Thoracic aorta (tissue), 2 donors: ENCODE results near the gene CDKN2AIPNL. TPM values are rescaled to one million over a fixed set of nuclear protein-coding genes. Genes with fewer than 3 reads are reported as not detected.
A peak's percentile ranks its signal among the peaks of the same experiment; 100 is the strongest.

ENCODE experiments used
- ATAC-seq: fragments of 150-250 bp; one replicate; pipeline ENCODE4 v1.8.0; 2017; ENCODE audit warnings: low read depth; ENCODE audit not compliant: insufficient number of reproducible peaks, low FRiP score
- DNase-seq: peaks from one replicate; pipeline ENCODE4 v3.0.0-alpha.2; 2020; ENCODE audit warnings: low spot score
- H3K27ac ChIP-seq, 2 donors: fragments of 200-600 bp; sonication (generic); 1 replicate in 1 of 2; 2 replicates in 1 of 2; pipeline ENCODE4 v1.5.1; 2016; ENCODE audit warnings: mild to moderate bottlenecking in 2 of 2, moderate library complexity in 2 of 2
- H3K27me3 ChIP-seq: fragments of 200-600 bp; sonication (generic); replicated peaks from 2 replicates; pipeline ENCODE4 v1.6.0; 2016; ENCODE audit warnings: mild to moderate bottlenecking; ENCODE audit not compliant: insufficient read depth
- H3K36me3 ChIP-seq: fragments of 200-600 bp; sonication (generic); one replicate; pipeline ENCODE4 v1.5.1; 2016
- H3K4me1 ChIP-seq, 2 donors: fragments of 200-600 bp; sonication (generic); 1 replicate in 1 of 2; 2 replicates in 1 of 2; pipeline versions ENCODE4 v1.5.1 to v1.6.0; 2016; ENCODE audit warnings: low read depth in 2 of 2, mild to moderate bottlenecking in 1 of 2; ENCODE audit not compliant: control insufficient read depth in 1 of 2
- H3K4me3 ChIP-seq: fragments of 200-600 bp; sonication (generic); 2 replicates; pipeline ENCODE4 v1.5.1; 2016; ENCODE audit warnings: mild to moderate bottlenecking
- H3K9me3 ChIP-seq: fragments of 200-600 bp; sonication (generic); 2 replicates; pipeline ENCODE4 v1.5.1; 2016
- CTCF ChIP-seq: fragments of 200-600 bp; sonication (generic); IDR thresholded peaks from one replicate; pipeline ENCODE4 v1.5.1; 2019; ENCODE audit warnings: antibody characterized with exemption
- total RNA-seq, 2 donors: library from RNA; depleted of rRNA; stranded (reverse); fragments of >200 nt; gene quantifications; one replicate each; pipeline versions ENCODE4 v1.1.0 to v1.2.3, GENCODE V29; 2016

Gene CDKN2AIPNL
- total RNA-seq, 2 donors from 2014 or later: 5.1 to 15.8 TPM

GRCh38 chr5:134371834-134372340 is 39.8 kb downstream of the CDKN2AIPNL start:
- Histone ChIP-seq H3K27me3 (no peaks in the 10 kb centered on the region), H3K4me1 (peaks cover 17 to 38% of the 10 kb centered on the region in 2 donors), H3K36me3 (no peaks in the 10 kb centered on the region), H3K4me3 (peak overlapping the region; percentile 96), H3K27ac (peak overlapping the region; percentile 98 to 99), H3K9me3 (no peaks in the 10 kb centered on the region)
- TF ChIP-seq CTCF: no peak
- ATAC-seq (no peak), DNase-seq (no peak)

- Histone ChIP-seq H3K36me3 (no peaks in the 10 kb centered on the region), H3K4me3 (peak within 1 kb of the TSS; percentile 96), H3K27ac (peak within 1 kb of the TSS; percentile 98 to 99), H3K4me1 (peaks cover 21 to 37% of the 10 kb centered on the region in 2 donors), H3K9me3 (no peaks in the 10 kb centered on the region), H3K27me3 (no peaks in the 10 kb centered on the region)
- DNase-seq (peak; percentile 99), ATAC-seq (peak; percentile 98)
- TF ChIP-seq CTCF: no peak
Measured at GRCh38 chr5:134370871-134371833, 40.5 kb downstream of the CDKN2AIPNL start, which contains the start of gene UBE2B. Gene UBE2B, plus strand, starts transcription at chr5:134371569. Its CDS starts 27 bp downstream, at chr5:134371596.

- Histone ChIP-seq H3K9me3 (no peaks in the 10 kb centered on the region), H3K36me3 (no peaks in the 10 kb centered on the region), H3K27me3 (no peaks in the 10 kb centered on the region), H3K4me1 (peaks cover 26 to 40% of the 10 kb centered on the region in 2 donors), H3K27ac (peak overlapping the region; percentile 98 to 99), H3K4me3 (peak overlapping the region; percentile 96)
- no peak for TF ChIP-seq CTCF
- DNase-seq: no peak
- peak; percentile 29 for ATAC-seq
Measured at GRCh38 chr5:134370311-134370870, 41.3 kb downstream of the CDKN2AIPNL start.

- no peaks in the 10 kb centered on the region for H3K9me3 ChIP-seq
- no peak for DNase-seq
Measured at GRCh38 chr5:134365604-134366003, 46.1 kb downstream of the CDKN2AIPNL start.

More at GRCh38 chr5:134365604-134366003, 46.1 kb downstream of the CDKN2AIPNL start:
- no peak overlapping the region for H3K27ac ChIP-seq
- H3K27me3 ChIP-seq: no peaks in the 10 kb centered on the region
- TF ChIP-seq CTCF: no peak
- H3K36me3 ChIP-seq: no peaks in the 10 kb centered on the region
- no peak overlapping the region for H3K4me3 ChIP-seq
- no peak for ATAC-seq
- H3K4me1 ChIP-seq: peaks cover 14 to 24% of the 10 kb centered on the region in 2 donors
